Measurements from ENCODE around the gene ALOX5AP. TPM values are rescaled to one million over a fixed set of nuclear protein-coding genes. Genes with fewer than 3 reads are reported as not detected.

Gene ALOX5AP
- total RNA-seq, 1 donor from 2014 or later, result 4.5 TPM

GRCh38 chr13:30696278-30697176 lies 38.8 kb upstream of the ALOX5AP start:
- FAIRE-seq (no peak), DNase-seq (ENCODE audit: low read depth) (no peak)
- H2AFZ ChIP-seq (ENCODE audit: low read depth, low read length), result peak overlapping the region; percentile 60
- Mint-ChIP-seq H3K36me3 (ENCODE audit: low read depth, unreplicated experiment) (no peaks in the 10 kb centered on the region), H3K27me3 (ENCODE audit: low read depth, unreplicated experiment) (peaks cover 5% of the 10 kb centered on the region), H3K9me3 (ENCODE audit: unreplicated experiment) (no peaks in the 10 kb centered on the region), H3K27ac (ENCODE audit: unreplicated experiment) (peak overlapping the region; percentile 64), H3K4me3 (ENCODE audit: unreplicated experiment) (no peak overlapping the region), H3K4me1 (ENCODE audit: low read depth, unreplicated experiment) (peaks cover 21% of the 10 kb centered on the region)
- H3K4me1 ChIP-seq (ENCODE audit: insufficient read depth, low read length), result peaks cover 22% of the 10 kb centered on the region
- H3K9ac ChIP-seq (ENCODE audit: low read length), result no peak overlapping the region
- H4K20me1 ChIP-seq (ENCODE audit: insufficient read depth, low read length), result no peaks in the 10 kb centered on the region
- no peaks in the 10 kb centered on the region for H3K36me3 ChIP-seq (ENCODE audit: insufficient read depth, low read length)
- no peaks in the 10 kb centered on the region for H3K79me2 ChIP-seq (ENCODE audit: insufficient read depth, low read length)
- H3K9me3 ChIP-seq (ENCODE audit: insufficient read depth, low read depth, low read length), result no peaks in the 10 kb centered on the region
- H3K27me3 ChIP-seq (ENCODE audit: insufficient read depth, low read length), result no peaks in the 10 kb centered on the region
- no peak for TF ChIP-seq EZH2 (IDR thresholded peaks at IDR 0.05; ENCODE audit: insufficient read depth, low read length)
- no peak for TF ChIP-seq CTCF (IDR thresholded peaks at IDR 0.05; ENCODE audit: insufficient read depth, low read depth, low read length)
- H3K27ac ChIP-seq (ENCODE audit: low read depth, low read length), result peak overlapping the region; percentile 24
- no peak overlapping the region for H3K4me3 ChIP-seq (ENCODE audit: insufficient read depth, low read depth, low read length)
- peak overlapping the region; percentile 78 for H3K4me2 ChIP-seq (ENCODE audit: low read length)

DNA sequence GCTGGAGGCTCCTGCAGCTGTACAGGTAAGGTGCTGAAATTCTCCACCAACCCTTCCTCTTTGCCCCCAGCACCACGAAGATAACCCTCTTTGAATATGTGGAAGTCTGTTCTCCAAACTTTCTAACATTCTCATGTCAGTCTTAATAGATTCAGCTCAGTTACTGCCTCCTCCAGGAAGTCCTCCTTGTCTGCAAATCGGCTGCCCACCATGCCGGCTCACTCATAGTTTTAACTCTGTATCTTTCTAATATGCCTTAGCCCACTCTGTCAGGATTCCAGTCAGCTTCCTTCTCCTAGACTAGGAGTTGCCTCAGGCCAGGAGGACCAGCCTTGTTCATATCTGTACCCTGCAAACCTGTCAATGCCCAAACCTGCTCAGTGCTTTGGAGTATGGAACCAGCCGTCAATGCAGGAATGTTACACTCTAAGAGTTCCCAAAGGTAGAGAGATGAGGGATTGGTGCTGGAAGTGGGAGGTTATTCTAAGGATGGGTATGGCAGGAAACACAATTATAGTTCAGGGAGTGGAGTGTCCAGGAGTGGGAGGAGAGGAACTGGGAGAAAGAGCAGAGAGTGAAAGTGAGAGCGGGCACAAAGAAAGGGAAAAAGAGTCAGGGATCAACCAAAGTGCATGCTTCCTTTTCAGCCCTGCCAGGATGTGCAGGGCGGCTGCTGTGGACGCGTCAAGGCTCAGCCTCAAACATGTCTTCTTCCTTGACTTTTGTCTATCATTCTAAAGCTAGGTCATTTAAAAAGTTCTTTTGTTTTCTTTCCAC lies 38.0 kb upstream of the ALOX5AP start:
- TF ChIP-seq EZH2 (IDR thresholded peaks at IDR 0.05; ENCODE audit: insufficient read depth, low read length) (no peak), CTCF (IDR thresholded peaks at IDR 0.05; ENCODE audit: insufficient read depth, low read depth, low read length) (no peak)
- Histone ChIP-seq H3K9me3 (ENCODE audit: insufficient read depth, low read depth, low read length) (no peaks in the 10 kb centered on the region), H2AFZ (ENCODE audit: low read depth, low read length) (peak overlapping the region; percentile 12), H3K9ac (ENCODE audit: low read length) (peak overlapping the region; percentile 58), H3K4me2 (ENCODE audit: low read length) (peak overlapping the region; percentile 78), H3K4me3 (ENCODE audit: insufficient read depth, low read depth, low read length) (peak overlapping the region; percentile 26), H3K36me3 (ENCODE audit: insufficient read depth, low read length) (no peaks in the 10 kb centered on the region), H3K27me3 (ENCODE audit: insufficient read depth, low read length) (no peaks in the 10 kb centered on the region), H3K4me1 (ENCODE audit: insufficient read depth, low read length) (peaks cover 22% of the 10 kb centered on the region), H3K79me2 (ENCODE audit: insufficient read depth, low read length) (no peaks in the 10 kb centered on the region), H4K20me1 (ENCODE audit: insufficient read depth, low read length) (no peaks in the 10 kb centered on the region), H3K27ac (ENCODE audit: low read depth, low read length) (peak overlapping the region; percentile 64)
- H3K36me3 Mint-ChIP-seq (ENCODE audit: low read depth, unreplicated experiment), result no peaks in the 10 kb centered on the region
- peaks cover 21% of the 10 kb centered on the region for H3K4me1 Mint-ChIP-seq (ENCODE audit: low read depth, unreplicated experiment)
- H3K27me3 Mint-ChIP-seq (ENCODE audit: low read depth, unreplicated experiment), result peaks cover 6% of the 10 kb centered on the region
- FAIRE-seq (no peak), DNase-seq (ENCODE audit: low read depth) (no peak)
- H3K4me3 Mint-ChIP-seq (ENCODE audit: unreplicated experiment), result no peak overlapping the region
- H3K9me3 Mint-ChIP-seq (ENCODE audit: unreplicated experiment), result no peaks in the 10 kb centered on the region
- no peak overlapping the region for H3K27ac Mint-ChIP-seq (ENCODE audit: unreplicated experiment)

All from astrocyte (in vitro differentiated cells and primary cell).